GM11168 (cell line): ENCODE data around the gene NOD1.

ENCODE experiments used
- in situ Hi-C: fragments of 300-500 bp; cut with MboI; formaldehyde crosslinking; loops from one replicate; pipeline ENCODE4 v1.12.0; 2022; ENCODE audit warnings: low sequenced_read_pairs; ENCODE audit not compliant: unreplicated experiment

The NOD1 gene

GRCh38 chr7:30452280-30452930 lies 26.2 kb downstream of the NOD1 start:
- in situ Hi-C loops = loop anchor here (25.0 kb wide), 1 partner anchor 290 kb away; no protein-coding TSS in a partner anchor

- in situ Hi-C loops = loop anchor here (25.0 kb wide), 1 partner anchor 289 kb away; no protein-coding TSS in a partner anchor
Observed at GRCh38 chr7:30451539-30452279, 26.9 kb downstream of the NOD1 start.

DNA sequence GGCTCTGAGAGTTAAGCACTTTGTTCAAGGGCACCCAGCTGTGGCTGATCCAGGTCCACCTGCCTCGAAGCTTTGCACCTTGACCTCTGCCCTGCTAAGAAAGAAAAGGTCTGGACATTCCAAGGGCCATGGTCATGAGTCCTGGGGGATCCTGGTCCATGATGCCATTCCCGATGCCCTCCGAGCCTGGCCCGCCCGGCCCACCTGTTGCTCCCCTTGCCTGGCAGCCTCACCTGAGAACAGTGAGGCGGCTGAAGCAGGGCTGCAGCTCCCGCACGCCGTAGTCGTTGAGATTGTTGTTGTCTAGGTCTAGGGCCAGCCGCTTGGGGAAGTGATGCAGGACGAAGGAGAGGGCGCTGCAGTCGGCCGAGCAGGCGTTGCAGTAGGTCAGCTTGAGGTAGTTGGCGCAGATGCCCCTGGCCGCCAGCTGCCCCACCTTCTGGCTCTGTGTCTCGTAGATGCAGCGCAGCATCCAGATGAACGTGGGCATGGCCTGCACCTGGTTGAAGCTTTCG lies 27.5 kb downstream of the NOD1 start:
- in situ Hi-C loops = loop anchor here (25.0 kb wide), 1 partner anchor 289 kb away; no protein-coding TSS in a partner anchor

DNA sequence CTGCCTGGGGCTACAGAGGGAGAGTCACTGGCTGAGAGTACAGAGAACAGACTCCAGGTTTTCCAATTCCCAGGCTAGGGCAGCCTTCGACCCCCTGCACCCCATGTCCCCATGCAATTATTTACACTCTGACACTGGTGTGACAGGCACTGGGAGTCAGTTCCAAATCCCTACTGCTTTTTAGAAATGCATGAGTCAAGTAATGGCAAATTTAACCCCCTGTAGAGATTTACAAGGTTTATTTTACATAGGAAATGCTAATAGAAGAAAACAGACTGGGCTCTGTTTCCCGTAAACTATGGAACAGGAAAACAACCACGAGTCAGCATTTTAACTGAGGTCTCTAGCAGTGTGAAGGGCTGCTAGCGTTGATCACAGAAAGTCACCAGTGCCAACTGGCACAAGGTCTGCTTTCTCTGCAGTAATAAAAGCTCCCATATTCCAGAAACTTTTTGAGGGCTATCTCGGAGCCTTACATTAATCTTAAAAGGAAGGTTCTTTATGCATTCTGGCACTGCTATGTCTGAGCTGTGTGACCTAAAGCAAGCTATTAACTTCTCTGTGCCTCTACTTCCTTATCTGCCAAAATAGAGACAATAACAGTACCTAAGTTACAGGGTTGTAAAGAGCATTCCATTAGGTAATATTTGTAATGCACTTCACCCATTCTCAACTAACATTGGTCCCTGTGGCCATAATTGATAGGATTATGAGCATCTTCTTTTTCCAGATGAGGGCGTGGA lies 28.2 kb downstream of the NOD1 start:
- in situ Hi-C loops = loop anchor here (25.0 kb wide), 1 partner anchor 288 kb away; no protein-coding TSS in a partner anchor

GRCh38 chr7:30448461-30449189 lies 30.0 kb downstream of the NOD1 start:
- in situ Hi-C loops = no loop called here

DNA sequence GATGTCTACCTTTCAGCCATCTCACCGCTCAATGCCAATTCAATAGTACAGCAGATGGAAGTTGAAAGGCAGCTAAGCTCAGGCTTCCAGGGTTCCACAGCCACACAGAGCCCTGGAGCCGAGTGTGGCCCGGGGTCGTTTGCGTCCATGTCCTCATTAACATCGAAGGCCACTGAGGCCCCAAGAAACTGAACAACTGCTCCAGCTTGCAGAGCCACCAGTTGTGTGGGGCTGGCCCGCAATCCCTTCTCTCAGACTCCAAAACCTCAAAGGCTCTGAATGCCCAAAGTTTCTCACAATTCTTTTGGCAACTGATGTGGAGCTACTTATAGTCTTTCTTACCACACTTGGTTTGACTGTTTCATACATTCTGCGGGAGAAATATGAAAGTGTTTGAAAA lies 31.1 kb downstream of the NOD1 start:
- in situ Hi-C loops = no loop called here

DNA sequence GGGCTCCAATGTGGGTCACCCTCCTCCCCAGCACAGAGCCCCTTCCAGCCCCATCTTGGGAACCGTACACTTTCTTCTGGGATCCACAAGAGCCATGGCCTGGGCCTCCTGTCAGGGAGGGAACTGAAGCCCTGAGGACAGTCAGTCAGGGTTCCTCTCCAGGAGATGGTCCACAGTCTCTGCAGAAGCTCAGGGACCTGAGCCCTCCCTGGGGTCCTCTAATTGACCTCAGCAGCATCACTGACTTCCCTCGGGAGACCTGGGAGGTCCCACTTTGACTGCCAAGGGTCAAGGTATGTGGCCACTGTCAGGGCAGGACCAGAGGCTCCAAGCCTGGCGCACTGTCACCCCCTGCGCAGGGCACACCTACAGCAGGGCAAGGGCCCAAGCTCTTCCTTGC lies 32.3 kb downstream of the NOD1 start:
- in situ Hi-C loops = no loop called here

GRCh38 chr7:30445770-30446169 lies 32.8 kb downstream of the NOD1 start:
- in situ Hi-C loops = no loop called here

DNA sequence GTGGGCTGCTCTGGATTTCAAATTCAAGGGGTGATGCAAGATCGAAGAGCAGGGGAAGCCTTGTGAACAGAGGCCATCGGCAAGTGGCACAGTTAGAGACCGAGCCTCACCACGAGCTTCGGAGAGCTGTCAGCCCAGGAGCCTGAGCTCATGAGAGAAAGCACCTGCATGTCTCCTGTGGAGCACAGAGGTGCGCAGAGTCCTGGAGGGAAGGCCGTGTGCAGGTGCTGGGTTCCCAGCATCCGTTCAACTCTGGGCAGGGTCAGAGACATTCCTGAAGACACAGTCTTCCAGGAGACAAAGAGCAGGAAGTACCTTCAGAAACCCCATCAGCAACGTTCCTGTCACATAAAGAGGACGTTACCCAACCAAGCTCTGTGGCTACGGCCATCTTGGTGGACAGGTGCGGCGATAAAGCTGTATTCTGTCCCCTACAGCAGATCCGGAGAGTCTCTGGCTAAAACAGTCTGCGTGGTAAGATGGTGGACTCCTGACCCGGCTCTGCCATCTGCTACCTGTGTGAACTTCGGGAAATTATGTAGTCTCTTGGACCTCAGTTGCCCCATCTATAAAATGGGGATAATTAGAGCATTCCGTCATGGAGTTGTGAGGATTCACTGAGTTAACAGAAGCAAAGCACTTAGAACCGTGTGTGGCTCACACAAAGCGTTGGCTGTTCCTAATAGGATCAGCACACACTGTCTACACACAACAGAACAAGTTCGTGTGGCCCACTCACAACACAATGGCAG lies 40.6 kb downstream of the NOD1 start:
- in situ Hi-C loops = no loop called here

- in situ Hi-C loops = no loop called here
Observed at GRCh38 chr7:30436518-30436917, 42.1 kb downstream of the NOD1 start.

DNA sequence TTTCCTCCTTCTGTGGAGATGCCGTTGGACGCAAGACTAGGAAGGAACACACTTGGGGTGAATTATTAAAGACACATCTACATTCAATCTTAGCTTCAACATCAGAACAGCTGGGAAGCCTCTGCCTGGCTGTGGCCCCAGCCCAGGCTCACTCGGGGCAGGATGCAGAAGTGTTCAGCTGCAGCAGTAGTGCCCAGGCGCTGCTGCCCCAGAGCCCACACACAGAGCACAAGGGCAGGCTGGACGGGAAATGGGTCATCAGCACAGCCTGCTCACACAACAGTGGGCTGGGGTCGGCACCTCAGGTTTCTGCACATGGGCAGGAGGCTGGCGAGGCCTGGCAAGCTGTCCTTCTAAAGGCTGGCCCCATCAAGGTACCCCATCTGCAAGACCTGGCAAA lies 42.5 kb downstream of the NOD1 start:
- in situ Hi-C loops = no loop called here

DNA sequence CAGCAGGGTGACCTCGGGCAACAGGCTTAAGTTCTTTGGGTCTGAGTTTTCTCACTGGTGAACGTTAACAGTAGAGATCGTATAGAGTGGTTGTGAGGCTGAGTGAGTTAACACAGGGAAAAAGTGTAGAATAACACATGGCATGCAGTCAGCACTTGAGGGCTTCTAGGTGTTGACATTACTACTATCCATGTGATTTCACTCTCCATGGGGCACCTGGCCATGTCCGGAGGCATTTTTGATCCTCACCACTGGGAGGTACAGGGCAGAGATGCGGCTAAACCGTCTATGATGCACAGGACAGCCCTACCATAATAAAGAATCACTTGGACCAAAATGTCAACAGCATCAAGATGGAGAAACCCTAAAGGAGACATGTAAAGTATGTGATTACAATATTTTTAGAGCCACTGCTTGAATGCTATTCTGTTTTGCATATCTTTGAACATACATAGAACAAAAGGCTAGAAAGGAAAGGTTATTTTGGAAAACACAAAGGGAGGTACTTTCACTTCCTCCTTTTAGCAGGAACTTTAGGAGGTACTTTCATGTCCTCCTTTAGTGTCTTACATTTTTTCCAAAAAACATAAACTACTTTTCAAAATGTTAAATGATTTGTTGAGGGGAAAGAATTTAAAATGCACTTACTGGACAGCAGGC lies 44.3 kb downstream of the NOD1 start:
- in situ Hi-C loops = no loop called here

- in situ Hi-C loops = no loop called here
Observed at GRCh38 chr7:30433506-30433905, 45.1 kb downstream of the NOD1 start.

GRCh38 chr7:30433082-30433481 lies 45.5 kb downstream of the NOD1 start:
- in situ Hi-C loops = no loop called here

DNA sequence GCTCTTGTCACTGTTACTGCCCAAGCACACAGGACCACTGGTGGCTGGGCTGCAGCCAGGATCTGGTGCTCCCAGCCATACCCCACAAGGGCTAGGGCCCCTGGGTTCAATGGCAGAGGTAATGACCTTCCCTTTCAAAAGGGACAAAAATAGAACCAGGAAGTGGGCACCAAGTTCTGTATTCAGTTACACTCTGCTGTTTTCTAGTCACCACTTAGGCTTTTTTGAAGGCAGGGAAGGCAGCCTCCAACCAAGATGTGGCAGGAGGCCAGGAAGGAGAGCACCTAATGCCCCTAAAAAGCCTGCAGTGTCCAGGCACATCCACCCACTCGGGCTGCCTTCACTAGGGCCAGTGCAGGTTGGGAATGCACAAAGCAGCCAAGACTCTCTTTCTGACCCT lies 47.8 kb downstream of the NOD1 start:
- in situ Hi-C loops = no loop called here

- in situ Hi-C loops = no loop called here
Observed at GRCh38 chr7:30430276-30430675, 48.3 kb downstream of the NOD1 start.

GRCh38 chr7:30429156-30429530 lies 49.4 kb downstream of the NOD1 start:
- in situ Hi-C loops = no loop called here

DNA sequence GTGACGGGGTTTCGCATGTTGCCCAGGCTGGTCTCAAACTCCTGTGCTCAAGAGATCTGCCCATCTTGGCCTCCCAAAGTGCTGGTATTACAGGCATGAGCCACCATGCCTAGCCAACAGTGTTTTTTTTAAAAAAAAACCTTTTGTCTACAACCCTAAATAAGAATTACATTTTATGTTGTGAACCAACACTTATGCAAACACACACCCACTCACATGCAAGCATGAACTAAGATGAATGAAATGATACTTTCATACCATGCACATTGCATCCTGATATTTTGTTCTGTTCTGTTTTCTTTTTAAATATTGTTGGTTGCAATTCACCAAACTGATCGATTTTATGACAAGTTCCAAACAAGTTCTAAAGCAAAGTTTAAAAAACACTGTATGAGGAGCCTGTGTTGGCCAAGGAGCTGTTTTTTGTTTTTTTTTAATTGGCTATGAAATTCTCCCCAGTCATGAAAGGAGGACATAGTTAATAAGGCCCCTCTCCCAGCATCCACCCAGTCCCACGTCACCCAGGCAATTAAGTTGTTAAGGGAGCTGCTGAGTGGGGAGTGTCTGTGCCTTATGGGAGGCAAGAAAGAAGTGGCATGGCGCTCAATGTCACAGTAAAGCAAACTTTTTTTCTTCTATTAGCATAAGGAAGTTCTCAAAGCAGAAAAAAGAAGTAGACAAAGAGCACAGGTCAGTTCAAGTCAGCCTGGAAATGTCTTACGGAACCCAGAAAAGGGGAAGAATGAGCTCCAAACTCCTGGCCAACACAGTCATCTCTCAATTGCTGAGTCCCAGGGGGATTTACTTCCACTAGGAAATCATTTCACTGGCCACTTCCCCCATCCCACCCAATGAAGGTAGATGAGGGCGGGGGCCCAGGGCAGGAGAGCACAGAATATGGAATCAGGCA lies 50.1 kb downstream of the NOD1 start:
- in situ Hi-C loops = no loop called here
